Hepatocyte (in vitro differentiated cells): ENCODE measurements around the gene CAD.
A peak's percentile ranks its signal among the peaks of the same experiment; 100 is the strongest.

ENCODE experiments used
- EZH2 ChIP-seq: fragments of 200-600 bp; sonication (generic); IDR thresholded peaks from 2 replicates; pipeline ENCODE4 v1.6.1; 2016; ENCODE audit warnings: antibody characterized with exemption, mild to moderate bottlenecking, borderline replicate concordance
- EZH2phosphoT487 ChIP-seq: fragments of 200-600 bp; sonication (generic); IDR thresholded peaks from one replicate; pipeline ENCODE4 v1.6.1; 2018; ENCODE audit warnings: antibody characterized with exemption, mild to moderate bottlenecking, low read depth, moderate library complexity; ENCODE audit not compliant: unreplicated experiment, severe bottlenecking
- TF ChIP-seq, protein P1 (sequence below): fragments of 200-600 bp; sonication (generic); IDR thresholded peaks from 2 replicates; pipeline ENCODE4 v1.5.1; 2016; ENCODE audit warnings: antibody characterized with exemption, mild to moderate bottlenecking; ENCODE audit not compliant: poor library complexity

DNA sequence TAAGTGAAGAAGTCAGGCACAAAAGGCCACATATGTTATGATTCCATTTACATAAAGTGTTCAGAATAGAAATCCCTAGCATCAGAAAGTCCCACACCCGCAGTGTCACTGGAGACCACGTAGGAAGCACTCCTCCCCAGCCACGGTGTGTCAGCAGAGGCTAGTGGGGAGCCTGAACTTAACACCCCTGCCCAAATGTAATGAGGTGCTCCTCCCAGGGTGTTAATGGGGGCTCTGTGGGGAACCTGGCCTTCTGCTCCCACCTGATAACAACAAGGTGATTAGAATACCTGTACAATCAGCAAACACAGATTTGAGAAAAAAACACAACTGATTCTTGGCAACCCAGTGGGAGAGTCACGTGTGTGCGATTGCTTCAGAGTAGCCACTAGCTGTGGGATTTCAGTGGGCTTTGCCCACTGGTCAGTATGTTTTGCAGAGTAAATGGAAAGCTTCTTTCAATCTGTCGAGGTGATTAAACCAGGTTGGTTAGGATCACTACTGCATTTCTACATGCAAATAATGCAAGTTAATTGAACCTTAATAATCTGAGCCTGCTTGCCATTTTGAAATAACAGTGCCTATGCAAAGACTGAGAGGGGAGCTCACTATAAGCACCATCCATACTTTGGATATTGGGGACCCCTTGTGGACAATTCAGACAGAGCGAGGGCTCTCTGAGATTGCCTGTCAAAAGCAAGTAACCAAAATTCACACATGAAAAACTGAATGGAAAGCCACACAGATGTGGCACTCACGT lies 25.9 kb upstream of the CAD start:
- TF ChIP-seq EZH2 (no peak), EZH2phosphoT487 (no peak)
- TF ChIP-seq, protein P1, sequence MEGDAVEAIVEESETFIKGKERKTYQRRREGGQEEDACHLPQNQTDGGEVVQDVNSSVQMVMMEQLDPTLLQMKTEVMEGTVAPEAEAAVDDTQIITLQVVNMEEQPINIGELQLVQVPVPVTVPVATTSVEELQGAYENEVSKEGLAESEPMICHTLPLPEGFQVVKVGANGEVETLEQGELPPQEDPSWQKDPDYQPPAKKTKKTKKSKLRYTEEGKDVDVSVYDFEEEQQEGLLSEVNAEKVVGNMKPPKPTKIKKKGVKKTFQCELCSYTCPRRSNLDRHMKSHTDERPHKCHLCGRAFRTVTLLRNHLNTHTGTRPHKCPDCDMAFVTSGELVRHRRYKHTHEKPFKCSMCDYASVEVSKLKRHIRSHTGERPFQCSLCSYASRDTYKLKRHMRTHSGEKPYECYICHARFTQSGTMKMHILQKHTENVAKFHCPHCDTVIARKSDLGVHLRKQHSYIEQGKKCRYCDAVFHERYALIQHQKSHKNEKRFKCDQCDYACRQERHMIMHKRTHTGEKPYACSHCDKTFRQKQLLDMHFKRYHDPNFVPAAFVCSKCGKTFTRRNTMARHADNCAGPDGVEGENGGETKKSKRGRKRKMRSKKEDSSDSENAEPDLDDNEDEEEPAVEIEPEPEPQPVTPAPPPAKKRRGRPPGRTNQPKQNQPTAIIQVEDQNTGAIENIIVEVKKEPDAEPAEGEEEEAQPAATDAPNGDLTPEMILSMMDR, result peak; percentile 63
